Amniotic epithelial cell (primary cell): ENCODE data around the gene CIDEC.
"Not testable (repeated sequence)": the region's sequence is repeated elsewhere in the genome, so short reads cannot be mapped to it uniquely, and the experiment has no call there.

Experiments
- DNase-seq: peaks from one replicate; pipeline ENCODE4 v3.0.0-alpha.2; 2010; ENCODE audit warnings: low read depth

Gene CIDEC

GRCh38 chr3:9875448-9875847, 4.6 kb downstream of the CIDEC start:
- DNase-seq, result no peak

- not testable (repeated sequence) for DNase-seq
These were observed 8.0 kb downstream of the CIDEC start for GRCh38 chr3:9872067-9872466.

GRCh38 chr3:9870978-9871377, 9.1 kb downstream of the CIDEC start:
- peak; percentile 67 for DNase-seq

- DNase-seq, result no peak
These were observed 10.1 kb downstream of the CIDEC start for GRCh38 chr3:9869955-9870354.

GRCh38 chr3:9867106-9867505, 12.9 kb downstream of the CIDEC start:
- no peak for DNase-seq

- peak; percentile 84 for DNase-seq
These were observed 13.4 kb downstream of the CIDEC start for GRCh38 chr3:9866639-9867038.

GRCh38 chr3:9865125-9865637, 14.9 kb downstream of the CIDEC start:
- DNase-seq, result not testable (repeated sequence)

GRCh38 chr3:9864200-9864927, 15.7 kb downstream of the CIDEC start:
- peak; percentile 96 for DNase-seq

- DNase-seq, result no peak
These were observed 16.8 kb downstream of the CIDEC start for GRCh38 chr3:9863058-9863772.

- peak; percentile 44 for DNase-seq
These were observed 17.5 kb downstream of the CIDEC start for GRCh38 chr3:9862391-9863057.

- no peak for DNase-seq
These were observed 18.4 kb downstream of the CIDEC start for GRCh38 chr3:9861626-9862130.

- no peak for DNase-seq
These were observed 18.9 kb downstream of the CIDEC start for GRCh38 chr3:9861201-9861600.

GRCh38 chr3:9859530-9860025, 20.5 kb downstream of the CIDEC start:
- DNase-seq, result no peak

GRCh38 chr3:9855594-9855993, 24.5 kb downstream of the CIDEC start:
- no peak for DNase-seq

GRCh38 chr3:9854291-9854940, 25.6 kb downstream of the CIDEC start:
- DNase-seq, result not testable (repeated sequence)

- no peak for DNase-seq
These were observed 27.5 kb downstream of the CIDEC start for GRCh38 chr3:9852528-9852927.

- not testable (repeated sequence) for DNase-seq
These were observed 28.1 kb downstream of the CIDEC start for GRCh38 chr3:9851926-9852325.

GRCh38 chr3:9851383-9851782, 28.7 kb downstream of the CIDEC start:
- DNase-seq, result not testable (repeated sequence)

GRCh38 chr3:9848860-9849259, 31.2 kb downstream of the CIDEC start:
- peak; percentile 37 for DNase-seq

GRCh38 chr3:9847870-9848269, 32.2 kb downstream of the CIDEC start:
- not testable (repeated sequence) for DNase-seq

- no peak for DNase-seq
These were observed 33.0 kb downstream of the CIDEC start for GRCh38 chr3:9846931-9847488.
